Natural killer cell (primary cell): Measurements from ENCODE around the gene LECT2. TPM values are rescaled to one million over a fixed set of nuclear protein-coding genes. Genes with fewer than 3 reads are reported as not detected.

ENCODE experiments used
- ATAC-seq, 3 donors: fragments of 150-1000 bp in 2 of 3; fragments of 200-7000 bp in 1 of 3; cut with Tn5 transposase; 1 replicate in 1 of 3; 2 replicates in 2 of 3; pipeline ENCODE4 v1.10.0; 2021; ENCODE audit warnings: mild to moderate bottlenecking in 2 of 3, moderate library complexity in 2 of 3
- DNase-seq, 2 donors: peaks; one replicate each; pipeline versions ENCODE4 v3.0.0 to v3.0.0-alpha.2; 2013 to 2021; ENCODE audit warnings: mixed read lengths in 1 of 2
- H3K27ac ChIP-seq: one replicate; pipeline ENCODE4 v1.5.1; 2013; ENCODE audit warnings: mild to moderate bottlenecking, low read length
- H3K27me3 ChIP-seq: one replicate; pipeline ENCODE4 v1.6.1; 2013; ENCODE audit warnings: low read length; ENCODE audit not compliant: control insufficient read depth, insufficient read depth
- H3K36me3 ChIP-seq: one replicate; pipeline ENCODE4 v1.6.1; 2013; ENCODE audit warnings: low read length; ENCODE audit not compliant: control insufficient read depth, insufficient read depth
- H3K4me1 ChIP-seq: one replicate; pipeline ENCODE4 v1.6.1; 2013; ENCODE audit warnings: low read length; ENCODE audit not compliant: control insufficient read depth, insufficient read depth
- H3K4me3 ChIP-seq: one replicate; pipeline ENCODE4 v1.5.1; 2013; ENCODE audit warnings: low read length
- H3K9me3 ChIP-seq: one replicate; pipeline ENCODE4 v1.6.1; 2013; ENCODE audit warnings: low read length; ENCODE audit not compliant: control insufficient read depth, insufficient read depth
- H3K27ac Mint-ChIP-seq, 2 donors: one replicate each; pipeline ENCODE4 v1.8.0; 2022; ENCODE audit warnings: mild to moderate bottlenecking in 2 of 2, mixed read lengths in 2 of 2, moderate library complexity in 1 of 2
- H3K27me3 Mint-ChIP-seq, 2 donors: one replicate each; pipeline ENCODE4 v1.8.0; 2022; ENCODE audit warnings: low read depth in 2 of 2, mixed read lengths in 2 of 2
- H3K36me3 Mint-ChIP-seq: one replicate; pipeline ENCODE4 v1.8.0; 2022; ENCODE audit warnings: mixed read lengths
- H3K4me1 Mint-ChIP-seq, 2 donors: one replicate each; pipeline ENCODE4 v1.8.0; 2022; ENCODE audit warnings: mixed read lengths in 2 of 2
- H3K4me3 Mint-ChIP-seq: one replicate; pipeline ENCODE4 v1.8.0; 2022; ENCODE audit warnings: mild to moderate bottlenecking, moderate library complexity, mixed read lengths
- H3K9me3 Mint-ChIP-seq, 2 donors: one replicate each; pipeline ENCODE4 v1.8.0; 2022; ENCODE audit warnings: mixed read lengths in 2 of 2
- WGBS: methylation state at CpG from one replicate; pipeline ENCODE4 v1.1.7; 2013; ENCODE audit warnings: missing lambda C conversion rate; ENCODE audit not compliant: insufficient coverage; 5-methylcytosine and 5-hydroxymethylcytosine counted together
- intact Hi-C: fragments of 100-400 bp; cut with micrococcal nuclease; formaldehyde crosslinking; loops from one replicate; pipeline ENCODE4 v1.14.2; 2022
- total RNA-seq, 4 donors: library from RNA; stranded (reverse); fragments of 120-200 nt in 1 of 4; gene quantifications; one replicate each; pipeline versions ENCODE4 v1.2.3 to v1.2.4, GENCODE V29; 2013 to 2022
- TF ChIP-seq, protein P1 (sequence below): fragments of 200-600 bp; IDR thresholded peaks from one replicate; pipeline ENCODE4 v1.8.0; 2022; ENCODE audit warnings: antibody characterized with exemption

Gene LECT2
- total RNA-seq, 3 donors from 2014 or later (not counting 1 experiment from before 2014, with no cell fraction given), result not detected

DNA sequence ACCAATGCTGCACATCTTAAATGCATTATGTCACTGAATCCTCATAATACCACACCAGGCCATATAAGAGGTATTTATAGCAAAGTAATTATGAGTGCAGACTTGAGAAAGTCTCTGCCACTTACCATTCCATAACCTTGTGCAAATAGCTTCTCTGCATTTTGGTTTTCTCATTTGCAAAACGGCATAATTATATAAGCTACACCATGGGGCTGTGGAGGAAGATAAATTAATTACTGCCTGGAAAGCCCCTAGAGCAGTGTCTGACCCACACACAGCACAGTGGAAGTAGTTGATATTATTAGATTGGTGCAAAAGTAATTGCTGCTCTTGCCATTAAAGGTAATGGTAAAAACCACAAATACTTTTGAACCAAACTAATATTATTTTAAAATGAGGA, 49.6 kb downstream of the LECT2 start:
- Histone ChIP-seq H3K36me3 (no peaks in the 10 kb centered on the region), H3K4me1 (no peaks in the 10 kb centered on the region), H3K27me3 (peaks cover 5% of the 10 kb centered on the region), H3K27ac (no peak overlapping the region), H3K4me3 (no peak overlapping the region), H3K9me3 (no peaks in the 10 kb centered on the region)
- ATAC-seq, result no peak
- no peak overlapping the region for H3K27ac Mint-ChIP-seq
- intact Hi-C loops, result no loop called here
- no CpG with 5 or more reads among the region's 1 CpG for WGBS
- H3K4me3 Mint-ChIP-seq, result no peak overlapping the region
- TF ChIP-seq, protein P1, sequence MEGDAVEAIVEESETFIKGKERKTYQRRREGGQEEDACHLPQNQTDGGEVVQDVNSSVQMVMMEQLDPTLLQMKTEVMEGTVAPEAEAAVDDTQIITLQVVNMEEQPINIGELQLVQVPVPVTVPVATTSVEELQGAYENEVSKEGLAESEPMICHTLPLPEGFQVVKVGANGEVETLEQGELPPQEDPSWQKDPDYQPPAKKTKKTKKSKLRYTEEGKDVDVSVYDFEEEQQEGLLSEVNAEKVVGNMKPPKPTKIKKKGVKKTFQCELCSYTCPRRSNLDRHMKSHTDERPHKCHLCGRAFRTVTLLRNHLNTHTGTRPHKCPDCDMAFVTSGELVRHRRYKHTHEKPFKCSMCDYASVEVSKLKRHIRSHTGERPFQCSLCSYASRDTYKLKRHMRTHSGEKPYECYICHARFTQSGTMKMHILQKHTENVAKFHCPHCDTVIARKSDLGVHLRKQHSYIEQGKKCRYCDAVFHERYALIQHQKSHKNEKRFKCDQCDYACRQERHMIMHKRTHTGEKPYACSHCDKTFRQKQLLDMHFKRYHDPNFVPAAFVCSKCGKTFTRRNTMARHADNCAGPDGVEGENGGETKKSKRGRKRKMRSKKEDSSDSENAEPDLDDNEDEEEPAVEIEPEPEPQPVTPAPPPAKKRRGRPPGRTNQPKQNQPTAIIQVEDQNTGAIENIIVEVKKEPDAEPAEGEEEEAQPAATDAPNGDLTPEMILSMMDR, result no peak
- no peaks in the 10 kb centered on the region for H3K36me3 Mint-ChIP-seq
- no peak for DNase-seq
- no peaks in the 10 kb centered on the region for H3K9me3 Mint-ChIP-seq
- H3K27me3 Mint-ChIP-seq, result peaks cover 26 to 67% of the 10 kb centered on the region in 2 donors
- no peaks in the 10 kb centered on the region for H3K4me1 Mint-ChIP-seq

DNA sequence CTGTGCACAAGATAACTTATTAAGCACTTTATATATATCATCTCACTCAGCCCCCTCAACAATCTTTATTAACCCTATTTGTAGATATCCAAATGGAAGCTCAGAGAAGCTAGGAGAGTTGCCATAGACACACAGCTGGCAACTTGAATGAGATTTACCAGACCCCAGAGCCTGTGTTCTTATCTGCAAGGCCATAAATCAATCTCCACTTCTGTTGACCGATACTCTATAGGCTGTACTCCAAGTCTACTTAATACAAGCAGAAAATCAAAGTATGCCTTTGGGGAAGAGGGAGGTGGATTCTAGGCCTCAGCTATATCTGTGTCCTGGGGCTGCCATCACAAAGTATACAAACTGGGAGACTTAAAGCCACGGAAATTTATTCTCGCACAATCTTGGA, 53.1 kb downstream of the LECT2 start:
- Mint-ChIP-seq H3K4me1 (no peaks in the 10 kb centered on the region), H3K27me3 (peaks cover 23 to 55% of the 10 kb centered on the region in 2 donors), H3K36me3 (no peaks in the 10 kb centered on the region), H3K27ac (no peak overlapping the region), H3K4me3 (no peak overlapping the region), H3K9me3 (no peaks in the 10 kb centered on the region)
- TF ChIP-seq, protein P1, result no peak
- ATAC-seq (no peak), DNase-seq (no peak)
- 77% methylated on average over 2 of the region's 3 CpGs for WGBS
- H3K36me3 ChIP-seq, result no peaks in the 10 kb centered on the region
- H3K9me3 ChIP-seq, result no peaks in the 10 kb centered on the region
- no peak overlapping the region for H3K27ac ChIP-seq
- H3K27me3 ChIP-seq, result peaks cover 5% of the 10 kb centered on the region
- intact Hi-C loops, result no loop called here
- no peak overlapping the region for H3K4me3 ChIP-seq
- H3K4me1 ChIP-seq, result no peaks in the 10 kb centered on the region

DNA sequence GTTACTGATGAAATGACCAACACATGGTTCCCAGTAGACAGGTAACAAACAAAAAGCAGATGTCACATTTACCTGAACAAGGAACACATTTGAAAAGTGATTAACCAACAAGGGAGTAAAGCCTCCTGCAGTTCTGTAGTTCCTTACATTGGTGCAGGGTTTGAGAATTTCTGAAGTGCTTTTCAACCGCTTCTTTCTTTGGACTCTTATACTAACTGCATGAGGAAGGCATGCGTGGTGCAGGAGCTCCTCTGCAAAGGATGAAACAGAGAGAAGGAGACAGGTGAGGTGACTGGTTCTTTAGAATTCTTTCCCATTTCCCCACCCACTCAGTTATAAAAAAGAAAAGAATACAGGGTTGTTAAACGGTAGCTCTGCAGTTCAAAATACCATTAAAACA, 54.5 kb downstream of the LECT2 start:
- peaks cover 8% of the 10 kb centered on the region for H3K27me3 ChIP-seq
- no peak overlapping the region for H3K4me3 Mint-ChIP-seq
- H3K9me3 Mint-ChIP-seq, result no peaks in the 10 kb centered on the region
- intact Hi-C loops, result no loop called here
- no peaks in the 10 kb centered on the region for H3K4me1 Mint-ChIP-seq
- ATAC-seq, result no peak
- no peaks in the 10 kb centered on the region for H3K9me3 ChIP-seq
- no peak overlapping the region for H3K4me3 ChIP-seq
- no peaks in the 10 kb centered on the region for H3K4me1 ChIP-seq
- TF ChIP-seq, protein P1, result no peak
- WGBS, result 100% methylated on average over 1 of the region's 3 CpGs
- peaks cover 29 to 54% of the 10 kb centered on the region in 2 donors for H3K27me3 Mint-ChIP-seq
- no peak overlapping the region for H3K27ac Mint-ChIP-seq
- H3K36me3 ChIP-seq, result no peaks in the 10 kb centered on the region
- no peaks in the 10 kb centered on the region for H3K36me3 Mint-ChIP-seq
- H3K27ac ChIP-seq, result no peak overlapping the region
- DNase-seq, result no peak

DNA sequence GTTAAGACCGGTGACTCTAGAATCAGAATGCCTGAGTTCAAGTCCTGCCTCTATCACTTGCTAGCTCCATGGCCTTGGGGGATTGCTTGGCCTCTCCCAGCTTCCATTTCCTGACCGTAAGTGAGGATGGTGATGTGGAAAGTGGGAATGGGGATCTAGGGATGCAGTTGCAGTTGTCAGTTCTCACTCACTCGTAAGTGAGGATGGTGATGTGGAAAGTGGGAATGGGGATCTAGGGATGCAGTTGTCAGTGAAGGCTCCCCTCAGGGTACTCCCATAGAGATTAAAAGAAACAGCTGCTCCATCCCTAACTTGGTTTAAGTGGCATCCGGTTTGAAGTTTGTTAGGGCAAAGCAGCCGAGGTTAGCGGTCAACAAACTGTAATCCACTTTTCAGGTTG, 56.1 kb downstream of the LECT2 start:
- H3K9me3 Mint-ChIP-seq, result no peaks in the 10 kb centered on the region
- no peak for DNase-seq
- intact Hi-C loops, result no loop called here
- Histone ChIP-seq H3K36me3 (no peaks in the 10 kb centered on the region), H3K4me3 (no peak overlapping the region), H3K9me3 (no peaks in the 10 kb centered on the region), H3K4me1 (no peaks in the 10 kb centered on the region), H3K27ac (no peak overlapping the region), H3K27me3 (peaks cover 7% of the 10 kb centered on the region)
- no peaks in the 10 kb centered on the region for H3K36me3 Mint-ChIP-seq
- no peak overlapping the region for H3K27ac Mint-ChIP-seq
- no peak for ATAC-seq
- no peaks in the 10 kb centered on the region for H3K4me1 Mint-ChIP-seq
- 91% methylated on average over 6 of the region's 6 CpGs for WGBS
- TF ChIP-seq, protein P1, result no peak
- H3K4me3 Mint-ChIP-seq, result no peak overlapping the region
- peaks cover 27 to 59% of the 10 kb centered on the region in 2 donors for H3K27me3 Mint-ChIP-seq
